GM12891 (cell line): ENCODE measurements around the gene RALGPS1.

Source experiments
- PAX5 ChIP-seq: IDR thresholded peaks from 2 replicates; pipeline ENCODE4 v1.6.1; 2011; ENCODE audit warnings: low read length, moderate library complexity, mild to moderate bottlenecking; ENCODE audit not compliant: insufficient read depth, severe bottlenecking
- POLR2A ChIP-seq: IDR thresholded peaks from 2 replicates; pipeline ENCODE4 v1.6.1; 2011; ENCODE audit warnings: low read depth, low read length, control low read depth
- POLR2AphosphoS5 ChIP-seq: IDR thresholded peaks from 2 replicates; pipeline ENCODE4 v1.6.1; 2011; ENCODE audit warnings: low read depth, low read length, control low read depth
- POU2F2 ChIP-seq: IDR thresholded peaks from 2 replicates; pipeline ENCODE4 v1.6.1; 2011; ENCODE audit warnings: low read depth, mild to moderate bottlenecking, control low read depth, low read length, moderate library complexity
- SPI1 ChIP-seq: IDR thresholded peaks from 2 replicates; pipeline ENCODE4 v1.6.1; 2011; ENCODE audit warnings: low read depth, low read length, control low read depth
- TAF1 ChIP-seq: IDR thresholded peaks from 2 replicates; pipeline ENCODE4 v1.6.1; 2011; ENCODE audit warnings: low read depth, low read length, control low read depth

- TF ChIP-seq POLR2AphosphoS5 (no peak), POLR2A (no peak), SPI1 (no peak), TAF1 (no peak), POU2F2 (no peak), PAX5 (no peak)
Measured at GRCh38 chr9:127104581-127105311, 190.2 kb downstream of the RALGPS1 start.
